SK-N-MC (cell line): ENCODE data around the gene TP53I11.

Experiments
- EZH2 ChIP-seq: fragments of 200-600 bp; sonication (generic); IDR thresholded peaks from one replicate; pipeline ENCODE4 v1.6.1; 2017; ENCODE audit warnings: antibody characterized with exemption
- FOXP2 ChIP-seq: optimal IDR thresholded peaks from 2 replicates; pipeline ENCODE3; 2011; ENCODE audit warnings: mild to moderate bottlenecking, moderate library complexity; ENCODE audit not compliant: insufficient read depth; ENCODE audit errors: extremely low read length, control extremely low read depth
- POLR2AphosphoS5 ChIP-seq: IDR thresholded peaks from 2 replicates; pipeline ENCODE4 v1.6.1; 2012; ENCODE audit warnings: mild to moderate bottlenecking, low read depth, low read length, borderline replicate concordance

DNA sequence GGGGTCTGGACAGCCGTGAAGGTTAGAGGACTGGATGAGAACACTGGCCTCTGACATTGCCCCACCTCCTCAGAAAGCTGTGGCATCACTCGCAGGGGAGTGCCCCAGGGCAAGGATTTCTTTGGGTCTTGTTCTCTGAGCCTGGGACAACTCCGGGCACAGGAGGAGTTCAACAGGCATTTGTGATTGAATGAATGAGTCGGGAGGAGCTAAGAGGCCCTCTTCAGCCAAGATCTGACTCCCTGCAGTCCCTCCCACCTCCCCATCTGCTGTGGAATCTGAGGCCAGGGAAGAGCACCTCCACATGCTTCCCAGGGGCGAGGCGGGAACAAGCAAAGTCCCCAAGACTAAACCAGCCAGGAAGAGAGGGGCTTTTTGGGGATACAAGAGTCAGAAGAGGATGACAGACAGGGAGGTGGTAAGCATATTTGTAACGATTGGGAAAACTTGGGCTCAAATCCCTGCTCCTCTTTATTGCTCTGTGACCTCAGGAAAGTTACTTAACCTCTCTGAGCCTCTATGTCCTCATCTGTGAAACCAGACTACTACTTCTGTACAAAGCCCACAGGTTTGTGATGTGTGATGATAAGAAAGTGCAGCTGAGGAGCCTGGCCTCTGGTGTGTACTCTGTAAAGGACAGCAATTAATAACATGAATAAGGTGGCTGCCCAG lies 6.4 kb downstream of the TP53I11 start:
- TF ChIP-seq POLR2AphosphoS5, result no peak
- TF ChIP-seq EZH2, result no peak
- no peak for TF ChIP-seq FOXP2
